Psoas muscle (tissue), 8 donors: ENCODE results near the gene LSM4. TPM values are rescaled to one million over a fixed set of nuclear protein-coding genes. Genes with fewer than 3 reads are reported as not detected.

ENCODE experiments used
- ATAC-seq, 4 donors: fragments of 200-7000 bp; cut with Tn5 transposase; one replicate each; pipeline ENCODE4 v1.9.1; 2020; ENCODE audit warnings: moderate library complexity in 3 of 4, mild to moderate bottlenecking in 2 of 4
- DNase-seq, 2 donors: peaks; one replicate each; pipeline ENCODE4 v3.0.0-alpha.2; 2020
- H3K27ac ChIP-seq: fragments of 200-600 bp; one replicate; pipeline ENCODE4 v1.8.0; 2022
- H3K27me3 ChIP-seq, 3 donors: fragments of 200-600 bp in 1 of 3; one replicate each; pipeline versions ENCODE4 v1.6.1 to v1.8.0; 2013 to 2022; ENCODE audit warnings: low read length in 2 of 3, mild to moderate bottlenecking in 2 of 3, moderate library complexity in 1 of 3; ENCODE audit not compliant: insufficient read depth in 3 of 3
- H3K36me3 ChIP-seq, 2 donors: fragments of 200-600 bp in 1 of 2; one replicate each; pipeline versions ENCODE4 v1.6.1 to v1.8.0; 2013 to 2022; ENCODE audit warnings: low read depth in 1 of 2, mild to moderate bottlenecking in 1 of 2, moderate library complexity in 1 of 2; ENCODE audit not compliant: insufficient read depth in 1 of 2
- H3K4me1 ChIP-seq: fragments of 200-600 bp; one replicate; pipeline ENCODE4 v1.8.0; 2022
- H3K4me3 ChIP-seq: fragments of 200-600 bp; one replicate; pipeline ENCODE4 v1.8.0; 2022; ENCODE audit warnings: mild to moderate bottlenecking
- H3K9me3 ChIP-seq: fragments of 200-600 bp; one replicate; pipeline ENCODE4 v1.8.0; 2022
- CTCF ChIP-seq: fragments of 200-600 bp; IDR thresholded peaks from one replicate; pipeline ENCODE4 v1.8.0; 2022; ENCODE audit warnings: antibody characterized with exemption
- WGBS, 3 donors: extraction: QIAGEN DNeasy Blood & Tissue Kit; methylation state at CpG; one replicate each; pipeline versions ENCODE4 v1.1.6 to v1.1.7; 2013; 5-methylcytosine and 5-hydroxymethylcytosine counted together
- intact Hi-C, 2 donors: fragments of 100-400 bp; cut with DNase I; formaldehyde crosslinking; loops; one replicate each; pipeline versions ENCODE4 v1.11.0 to v1.14.2; 2022
- polyA plus RNA-seq, 3 donors: library from polyadenylated mRNA; stranded (reverse); fragments of 200-250 nt; gene quantifications; one replicate each; pipeline ENCODE4 v1.2.3, GENCODE V29; 2013
- total RNA-seq, 4 donors: library from RNA; stranded (reverse); fragmentation: NEBNext Ultra II Directional in 2 of 4; extraction: Animal tissue kit (Norgen Biotek cat#: 25700) in 2 of 4; gene quantifications; one replicate each; pipeline versions ENCODE4 v1.2.1 to v1.2.4, GENCODE V29; 2021 to 2023
- donor health status: healthy with polysubstance abuse.
- donor health status: DM: no; HTN: no; CAD: no; lungs with moderate emphysema.
- donor health status: Bipolar disorder and iron deficiency.
- donor health status: healthy.
- donor health status: DM: yes; HTN: yes; CAD: no.
- donor health status: DM: no; HTN: no; CAD: no.
- donor health status: DM: no; HTN: no; CAD: no.
- donor health status: DM: yes; HTN: yes; CAD: no.

The LSM4 gene
- total and polyA plus RNA-seq, 7 donors = 87.9 to 215 (median 132) TPM

GRCh38 chr19:18262917-18263316 is 60.0 kb downstream of the LSM4 start:
- TF ChIP-seq CTCF = no peak
- H3K4me3 ChIP-seq = no peak overlapping the region
- no peak overlapping the region for H3K27ac ChIP-seq
- no peak for DNase-seq
- H3K4me1 ChIP-seq = no peaks in the 10 kb centered on the region
- H3K27me3 ChIP-seq = no peaks in the 10 kb centered on the region
- H3K9me3 ChIP-seq = no peaks in the 10 kb centered on the region
- intact Hi-C loops = no loop called here
- 93% methylated on average over 10 of the region's 10 CpGs for WGBS, 3 donors
- peaks cover 0 to 13% of the 10 kb centered on the region in 2 donors for H3K36me3 ChIP-seq
- no peak for ATAC-seq

GRCh38 chr19:18262144-18262543 is 60.7 kb downstream of the LSM4 start:
- intact Hi-C loops = no loop called here
- Histone ChIP-seq H3K4me3 (no peak overlapping the region), H3K9me3 (no peaks in the 10 kb centered on the region), H3K27ac (no peak overlapping the region), H3K4me1 (no peaks in the 10 kb centered on the region), H3K36me3 (peaks cover 0 to 11% of the 10 kb centered on the region in 2 donors), H3K27me3 (no peaks in the 10 kb centered on the region)
- DNase-seq = no peak
- TF ChIP-seq CTCF = no peak
- no peak for ATAC-seq

- TF ChIP-seq CTCF = no peak
- DNase-seq (no peak), ATAC-seq (no peak)
- intact Hi-C loops = no loop called here
- no peaks in the 10 kb centered on the region for H3K27me3 ChIP-seq
- H3K4me3 ChIP-seq = no peak overlapping the region
- peaks cover 0 to 4% of the 10 kb centered on the region in 2 donors for H3K36me3 ChIP-seq
- 90 to 97% (median 92%) methylated on average over 2 of the region's 2 CpGs for WGBS, 3 donors
- no peak overlapping the region for H3K27ac ChIP-seq
- H3K4me1 ChIP-seq = no peaks in the 10 kb centered on the region
- no peaks in the 10 kb centered on the region for H3K9me3 ChIP-seq
Measured at GRCh38 chr19:18261474-18261873, 61.4 kb downstream of the LSM4 start.

GRCh38 chr19:18259893-18260292 is 63.0 kb downstream of the LSM4 start:
- ATAC-seq (no peak), DNase-seq (no peak)
- Histone ChIP-seq H3K27me3 (no peaks in the 10 kb centered on the region), H3K4me1 (no peaks in the 10 kb centered on the region), H3K4me3 (no peak overlapping the region), H3K36me3 (peaks cover 0 to 1% of the 10 kb centered on the region in 2 donors), H3K9me3 (no peaks in the 10 kb centered on the region), H3K27ac (no peak overlapping the region)
- intact Hi-C loops = loop anchor here in 1 of 2 donors (10.0 kb wide), 1 partner anchor 155 kb away; the partner anchor contains the start of gene SSBP4
- 89 to 95% (median 89%) methylated on average over 4 of the region's 4 CpGs for WGBS, 3 donors
- TF ChIP-seq CTCF = no peak
